Measurements from ENCODE around the gene C9orf78. TPM values are rescaled to one million over a fixed set of nuclear protein-coding genes. Genes with fewer than 3 reads are reported as not detected.

Gene C9orf78
- total RNA-seq, 1 donor from 2014 or later: 34.1 TPM

GRCh38 chr9:129866394-129867135, 31.5 kb upstream of the C9orf78 start:
- peaks cover 22% of the 10 kb centered on the region for H3K4me1 Mint-ChIP-seq
- no peaks in the 10 kb centered on the region for H3K9me3 Mint-ChIP-seq
- TF ChIP-seq CTCF (IDR thresholded peaks at IDR 0.05): no peak
- DNase-seq (no peak), ATAC-seq (ENCODE audit: low read depth) (no peak)
- intact Hi-C loops (cut with micrococcal nuclease): no loop called here
- no peak overlapping the region for H3K27ac Mint-ChIP-seq
- ChIA-PET POLR2A (no interaction called here), CTCF (no interaction called here)
- peaks cover 40% of the 10 kb centered on the region for H3K36me3 Mint-ChIP-seq (ENCODE audit: low read depth)
- no peak overlapping the region for H3K4me3 Mint-ChIP-seq
- H3K27me3 Mint-ChIP-seq: no peaks in the 10 kb centered on the region

- ATAC-seq (ENCODE audit: low read depth) (no peak), DNase-seq (no peak)
- Mint-ChIP-seq H3K4me1 (peaks cover 22% of the 10 kb centered on the region), H3K36me3 (ENCODE audit: low read depth) (peaks cover 47% of the 10 kb centered on the region), H3K4me3 (no peak overlapping the region), H3K27me3 (no peaks in the 10 kb centered on the region), H3K27ac (no peak overlapping the region), H3K9me3 (no peaks in the 10 kb centered on the region)
- intact Hi-C loops (cut with micrococcal nuclease): no loop called here
- TF ChIP-seq CTCF (IDR thresholded peaks at IDR 0.05): no peak
- CTCF ChIA-PET: no interaction called here
- POLR2A ChIA-PET: interaction anchor here (0.6 kb wide), 1 partner anchor 180 kb away, joined by 5 read pairs; no protein-coding TSS in a partner anchor
Observed at GRCh38 chr9:129865668-129866320, 30.7 kb upstream of the C9orf78 start.

- ATAC-seq (ENCODE audit: low read depth): no peak
- DNase-seq: no peak
- Mint-ChIP-seq H3K27ac (peak overlapping the region; percentile 41), H3K36me3 (ENCODE audit: low read depth) (peaks cover 49% of the 10 kb centered on the region), H3K4me3 (no peak overlapping the region), H3K4me1 (peaks cover 22% of the 10 kb centered on the region), H3K9me3 (no peaks in the 10 kb centered on the region), H3K27me3 (no peaks in the 10 kb centered on the region)
- POLR2A ChIA-PET: interaction anchor here (0.6 to 0.7 kb wide), 2 partner anchors 169 to 181 kb away, joined by 3 to 5 read pairs; no protein-coding TSS in a partner anchor
- CTCF ChIA-PET: no interaction called here
- TF ChIP-seq CTCF (IDR thresholded peaks at IDR 0.05): no peak
- intact Hi-C loops (cut with micrococcal nuclease): no loop called here
Observed at GRCh38 chr9:129864991-129865647, 30.0 kb upstream of the C9orf78 start.

GRCh38 chr9:129863059-129863690, 28.1 kb upstream of the C9orf78 start:
- ChIA-PET CTCF (no interaction called here), POLR2A (no interaction called here)
- DNase-seq: no peak
- Mint-ChIP-seq H3K4me1 (peaks cover 12% of the 10 kb centered on the region), H3K9me3 (no peaks in the 10 kb centered on the region), H3K4me3 (no peak overlapping the region), H3K36me3 (ENCODE audit: low read depth) (peaks cover 50% of the 10 kb centered on the region), H3K27ac (no peak overlapping the region), H3K27me3 (no peaks in the 10 kb centered on the region)
- no peak for ATAC-seq (ENCODE audit: low read depth)
- intact Hi-C loops (cut with micrococcal nuclease): no loop called here
- no peak for TF ChIP-seq CTCF (IDR thresholded peaks at IDR 0.05)

GRCh38 chr9:129861447-129861827, 26.4 kb upstream of the C9orf78 start:
- CTCF ChIA-PET: no interaction called here
- H3K36me3 Mint-ChIP-seq (ENCODE audit: low read depth): peaks cover 56% of the 10 kb centered on the region
- no peaks in the 10 kb centered on the region for H3K27me3 Mint-ChIP-seq
- H3K4me3 Mint-ChIP-seq: no peak overlapping the region
- DNase-seq (no peak), ATAC-seq (ENCODE audit: low read depth) (no peak)
- intact Hi-C loops (cut with micrococcal nuclease): no loop called here
- H3K4me1 Mint-ChIP-seq: peaks cover 8% of the 10 kb centered on the region
- H3K27ac Mint-ChIP-seq: peak overlapping the region; percentile 18
- no peak for TF ChIP-seq CTCF (IDR thresholded peaks at IDR 0.05)
- POLR2A ChIA-PET: interaction anchor here (0.5 kb wide), 1 partner anchor 59 kb away, joined by 5 read pairs; no protein-coding TSS in a partner anchor
- no peaks in the 10 kb centered on the region for H3K9me3 Mint-ChIP-seq
